ENCODE measurements around the gene OSCP1.
A peak's percentile ranks its signal among the peaks of the same experiment; 100 is the strongest.

OSCP1 gene

GRCh38 chr1:36369061-36369861 is 81.0 kb downstream of the OSCP1 start:
- TF ChIP-seq CTCF (IDR thresholded peaks at IDR 0.05; ENCODE audit: low read depth, low read length, missing control alignments): peak; percentile 94
- in situ Hi-C loops (cut with HindIII; ENCODE audit: low pct_ligation_motif_present, low sequenced_read_pairs): no loop called here
- H3K27me3 ChIP-seq (replicated peaks): no peaks in the 10 kb centered on the region
- no peak overlapping the region for H3K27ac ChIP-seq
- DNase-seq: peak; percentile 64
- H3K36me3 ChIP-seq (replicated peaks): peaks cover 16% of the 10 kb centered on the region
- no peak overlapping the region for H3K4me3 ChIP-seq (ENCODE audit: low read depth, low read length)

All from brain microvascular endothelial cell (primary cell).